IPS DF 4.7 (cell line): ENCODE measurements around the gene RAD50.
"Not testable (repeated sequence)": the region's sequence is repeated elsewhere in the genome, so short reads cannot be mapped to it uniquely, and the experiment has no call there.

Experiments used
- DNase-seq: peaks from one replicate; pipeline ENCODE4 v3.0.0-alpha.2; 2013; ENCODE audit warnings: low spot score; ENCODE audit errors: extremely low read depth

Gene RAD50

DNA sequence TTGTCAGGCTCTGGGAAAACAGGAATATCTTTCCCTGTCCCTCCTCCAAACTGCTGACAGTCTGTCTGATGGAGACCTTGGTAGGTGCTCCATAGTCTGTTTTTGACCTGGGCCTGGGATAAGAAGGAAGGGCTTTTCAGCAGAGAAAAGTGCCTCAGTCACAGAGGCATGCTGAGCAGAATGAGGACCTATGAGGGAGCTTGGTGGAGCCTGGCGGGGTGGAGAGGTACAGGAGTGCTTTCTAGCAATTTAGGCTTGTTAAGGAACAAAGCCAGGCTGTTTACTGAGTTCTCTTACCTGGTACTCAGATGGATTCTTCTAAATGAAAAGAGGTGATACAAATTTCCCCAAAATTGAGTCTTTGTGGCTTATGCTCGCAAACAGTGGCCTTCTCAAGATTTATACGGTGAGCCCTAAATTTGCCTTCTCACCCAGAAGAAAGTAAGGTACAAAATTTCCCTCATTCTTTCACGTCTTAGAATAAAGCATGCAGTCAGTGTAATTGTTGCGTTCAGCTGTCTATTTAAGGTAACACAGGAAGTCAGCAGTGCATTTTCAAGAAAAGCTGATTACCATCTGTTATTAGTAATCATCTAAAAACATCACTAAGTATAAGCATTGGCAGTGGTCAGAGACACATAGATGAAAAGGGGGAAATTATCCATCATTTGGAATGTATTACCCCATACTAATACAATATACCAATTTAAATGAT, 72.6 kb downstream of the RAD50 start:
- DNase-seq, result no peak

DNA sequence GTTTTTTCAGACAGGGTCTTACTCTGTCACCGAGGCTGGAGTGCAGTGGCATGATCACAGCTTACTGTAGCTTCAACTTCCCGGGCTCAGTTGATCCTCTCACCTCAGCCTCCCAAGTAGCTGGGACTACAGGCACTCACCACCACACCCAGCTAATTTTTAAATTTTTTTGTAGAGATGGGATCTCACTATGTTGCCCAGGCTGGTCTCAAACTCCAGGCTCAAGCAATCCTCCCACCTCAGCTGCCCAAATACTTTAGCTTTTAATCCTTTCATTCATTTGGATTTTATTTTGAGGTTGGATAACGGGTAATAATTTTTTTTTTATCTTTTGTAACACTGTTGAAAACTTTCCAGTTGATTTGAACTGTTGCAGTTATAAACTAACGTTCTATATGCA, 76.8 kb downstream of the RAD50 start:
- DNase-seq, result not testable (repeated sequence)

DNA sequence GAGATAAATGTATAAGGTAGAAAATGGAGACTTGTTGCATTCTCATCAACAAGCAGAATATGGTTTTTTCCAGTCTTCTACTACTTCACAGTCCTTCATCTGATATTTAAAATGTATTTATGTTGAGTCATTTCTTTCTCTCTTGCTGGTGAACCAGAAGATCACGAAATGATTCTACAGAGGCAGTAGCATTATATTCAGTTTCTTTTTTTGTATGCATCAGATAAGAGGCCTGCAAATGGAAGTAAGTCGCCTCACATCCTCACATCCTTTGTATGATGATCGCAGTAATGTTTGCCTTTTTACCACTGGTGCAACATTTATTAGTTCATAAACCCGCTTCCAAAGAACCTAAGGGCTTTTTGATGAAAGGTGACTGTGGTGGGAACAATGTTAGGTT, 79.1 kb downstream of the RAD50 start:
- DNase-seq, result no peak

DNA sequence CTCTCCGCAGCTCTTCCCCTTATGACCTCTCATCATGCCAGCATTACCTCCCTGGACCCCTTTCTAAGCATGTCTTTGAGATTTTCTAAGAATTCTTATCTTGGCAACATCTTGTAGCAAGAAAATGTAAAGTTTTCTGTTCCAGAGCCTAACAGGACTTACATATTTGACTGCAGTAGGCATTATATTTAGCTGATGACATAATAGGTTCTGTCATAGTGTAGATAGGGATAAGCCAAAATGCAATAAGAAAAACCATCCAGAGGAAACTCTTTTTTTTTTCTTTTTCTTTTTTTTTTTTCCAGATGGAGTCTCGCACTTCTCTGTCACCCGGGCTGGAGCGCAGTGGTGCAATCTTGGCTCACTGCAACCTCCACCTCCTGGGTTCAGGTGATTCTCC, 80.5 kb downstream of the RAD50 start:
- no peak for DNase-seq

DNA sequence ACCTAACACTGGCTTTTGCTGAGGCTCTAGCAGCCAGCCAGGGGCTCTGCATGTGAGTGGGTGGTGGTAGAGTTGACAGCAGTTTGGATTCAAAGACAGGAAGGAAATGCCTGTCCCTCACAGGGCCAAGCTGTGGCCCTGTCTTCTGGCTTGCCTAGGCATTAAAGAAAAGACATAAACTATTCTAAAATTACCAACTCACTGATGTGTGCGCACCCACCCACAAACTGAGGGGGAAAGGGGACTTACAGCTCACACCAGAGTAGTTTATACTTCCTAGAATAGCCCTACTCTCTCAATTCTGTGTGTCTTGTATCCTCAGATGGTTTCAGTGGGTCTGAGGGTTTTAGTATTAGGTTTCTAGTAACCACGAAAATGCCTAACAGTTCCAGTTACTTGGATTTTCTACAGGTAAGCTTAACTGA, 82.9 kb downstream of the RAD50 start:
- no peak for DNase-seq

DNA sequence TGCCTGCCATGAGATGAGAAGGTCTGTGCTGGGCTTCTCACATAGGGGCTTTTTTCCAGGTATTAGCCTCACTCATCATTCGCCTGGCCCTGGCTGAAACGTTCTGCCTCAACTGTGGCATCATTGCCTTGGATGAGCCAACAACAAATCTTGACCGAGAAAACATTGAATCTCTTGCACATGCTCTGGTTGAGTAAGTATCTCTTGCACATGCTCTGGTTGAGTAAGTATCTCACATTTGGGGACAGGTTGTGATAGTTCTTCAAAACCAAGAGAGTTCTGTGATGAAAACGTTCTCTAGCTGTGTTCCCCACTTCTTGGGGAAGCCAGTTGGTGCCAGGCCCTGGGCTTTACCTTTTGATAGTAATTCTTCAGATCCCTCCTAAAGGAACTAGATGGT, 83.8 kb downstream of the RAD50 start:
- no peak for DNase-seq

DNA sequence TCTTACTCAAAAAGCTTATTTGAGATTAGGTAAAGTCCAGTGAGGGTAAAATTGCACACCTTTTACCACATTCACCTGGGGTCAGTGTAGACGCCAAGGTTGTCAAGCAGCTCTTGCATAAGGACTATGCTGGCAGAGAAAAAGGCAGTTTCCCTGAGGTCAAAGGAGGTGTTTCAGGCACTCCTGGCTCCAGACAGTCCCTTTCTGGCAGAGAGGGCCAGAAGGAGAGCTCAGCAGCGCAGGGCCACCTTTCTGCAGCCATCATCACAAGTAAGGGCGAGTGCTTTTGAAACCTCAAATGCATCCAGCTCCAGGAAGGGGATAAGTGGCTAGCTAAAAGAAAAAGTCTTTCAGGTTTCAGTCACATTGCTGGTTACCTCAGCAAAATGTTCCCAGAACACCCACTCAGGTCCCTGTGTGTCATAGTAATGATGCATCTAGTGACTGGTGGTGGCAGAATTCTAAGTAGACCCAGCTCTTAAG, 84.5 kb downstream of the RAD50 start:
- no peak for DNase-seq

DNA sequence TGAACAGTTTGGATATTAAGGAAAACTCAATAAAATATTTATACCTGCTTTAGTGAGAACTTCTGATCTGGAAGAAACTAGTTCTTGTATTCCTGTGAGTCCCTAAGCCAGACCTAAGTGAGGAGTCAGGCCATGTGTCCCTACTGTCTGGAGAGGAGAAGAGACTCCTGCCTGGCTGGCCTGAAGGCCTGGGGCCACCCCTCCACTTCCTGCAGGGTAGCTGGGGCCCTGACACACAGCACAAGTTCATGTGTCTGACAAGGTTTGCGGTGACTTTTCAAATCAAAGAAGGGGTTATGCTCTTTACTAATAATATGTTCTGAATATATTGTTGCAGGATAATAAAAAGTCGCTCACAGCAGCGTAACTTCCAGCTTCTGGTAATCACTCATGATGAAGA, 85.1 kb downstream of the RAD50 start:
- DNase-seq, result no peak

DNA sequence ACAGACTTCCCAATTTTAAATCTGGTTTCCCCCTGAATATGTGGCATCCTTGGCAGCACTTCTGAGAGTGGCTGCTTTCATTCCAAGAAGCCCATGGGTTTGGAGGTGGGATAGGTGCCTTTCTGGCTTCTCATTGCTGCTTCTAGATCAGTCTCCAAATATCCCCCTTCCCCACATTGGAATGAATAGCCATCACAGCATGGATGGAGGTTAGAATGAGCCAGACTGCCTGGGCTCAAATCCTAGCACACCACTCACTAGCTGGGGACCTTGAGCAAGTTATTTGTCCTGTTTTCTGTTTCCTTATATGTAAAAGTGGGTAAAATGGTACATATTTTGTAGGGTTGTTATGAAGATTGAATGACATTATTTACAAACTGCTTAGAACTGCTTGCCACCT, 87.4 kb downstream of the RAD50 start:
- no peak for DNase-seq

DNA sequence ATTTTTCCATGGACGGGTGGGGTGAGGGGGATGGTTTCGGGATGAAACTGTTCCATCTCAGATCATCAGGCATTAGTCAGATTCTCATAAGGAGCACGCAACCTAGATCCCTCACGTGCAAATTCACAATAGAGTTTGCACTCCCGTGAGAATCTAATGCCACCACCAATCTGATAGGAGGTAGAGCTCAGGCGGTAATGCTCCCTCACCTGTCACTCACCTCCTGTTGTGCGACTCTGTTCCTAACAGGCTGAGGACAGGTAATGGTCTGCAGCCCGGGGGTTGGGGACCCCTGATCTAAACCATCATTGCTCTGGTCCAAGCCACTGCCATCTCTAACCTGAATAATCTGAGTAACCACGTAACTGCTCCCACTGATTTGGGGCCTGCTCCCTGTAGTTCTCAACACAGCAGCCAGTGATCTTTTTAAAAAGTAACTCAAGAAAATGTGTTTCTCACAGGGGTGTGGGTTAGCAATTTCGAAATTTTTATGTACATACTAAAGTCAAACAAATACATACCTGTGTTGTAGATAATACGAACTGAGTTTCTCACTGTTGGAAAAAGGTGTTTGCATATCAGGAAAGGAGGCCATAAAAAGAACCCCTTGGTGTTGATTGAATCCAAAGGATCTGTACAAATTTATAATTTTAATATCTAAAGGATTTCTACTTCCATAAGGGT, 89.9 kb downstream of the RAD50 start:
- no peak for DNase-seq

DNA sequence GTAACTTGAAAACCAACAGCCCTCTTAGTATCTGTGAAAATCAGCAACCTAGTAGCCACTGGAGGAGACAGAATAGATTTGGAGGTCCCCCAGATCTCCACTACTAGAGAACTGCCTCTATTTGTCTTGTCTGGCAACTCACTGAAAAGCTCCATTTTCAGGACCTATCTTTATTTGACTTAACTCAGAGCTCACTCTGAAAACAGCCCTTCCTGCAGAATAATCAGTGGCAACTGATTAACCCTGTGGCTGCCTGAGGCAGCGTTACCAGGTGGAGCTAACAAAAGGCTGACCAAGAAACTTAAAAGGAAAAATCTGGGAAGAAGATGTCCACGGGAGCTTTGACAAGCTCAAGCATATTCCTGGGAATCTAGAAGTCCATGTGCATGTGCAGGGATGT, 90.7 kb downstream of the RAD50 start:
- DNase-seq, result no peak

DNA sequence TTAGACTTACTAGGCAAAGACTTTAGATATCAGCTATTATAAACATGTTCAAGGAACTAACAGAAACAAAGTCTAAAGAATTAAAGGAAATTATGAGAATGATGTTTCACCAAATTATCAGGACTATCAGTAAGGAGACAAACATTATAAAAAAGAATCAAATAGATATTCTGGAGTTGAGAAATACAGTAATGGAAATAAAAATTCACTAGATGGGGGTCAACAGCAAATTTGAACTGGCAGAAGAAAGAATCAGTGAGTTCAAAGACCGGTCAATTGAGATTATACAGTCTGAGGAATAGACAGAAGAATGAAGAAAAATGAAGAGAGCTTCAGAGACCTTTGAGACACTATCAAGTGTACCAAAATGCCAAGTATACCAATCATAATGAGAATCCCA, 91.6 kb downstream of the RAD50 start:
- DNase-seq, result no peak

DNA sequence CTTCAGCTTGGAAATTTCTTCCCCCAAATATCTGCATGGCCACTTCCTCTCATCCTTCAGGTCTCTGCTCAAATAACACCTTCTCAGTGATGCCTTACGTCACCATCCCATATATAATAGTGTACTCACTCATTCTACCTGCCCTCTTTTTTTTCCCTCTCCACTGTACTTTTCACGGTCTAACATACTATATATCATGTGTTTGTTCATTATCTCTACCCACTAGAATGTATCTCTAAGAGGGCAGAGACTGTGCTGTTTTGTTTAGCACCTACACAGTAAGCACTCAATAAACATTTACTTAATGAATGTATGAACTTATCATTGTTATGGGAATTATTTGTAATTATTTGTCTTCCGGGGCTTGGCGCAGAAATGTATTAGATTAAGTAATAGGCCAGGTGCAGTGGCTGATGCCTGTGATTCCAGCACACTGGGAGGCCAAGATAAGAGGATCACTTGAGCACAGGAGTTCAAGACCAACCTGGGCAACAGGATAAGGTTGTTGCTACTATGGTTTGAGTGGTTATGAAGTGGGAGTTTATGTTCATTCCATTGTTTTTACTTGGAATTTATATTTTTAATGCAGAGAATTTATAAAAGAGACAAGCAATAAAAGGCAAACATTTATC, 95.2 kb downstream of the RAD50 start:
- DNase-seq, result no peak

DNA sequence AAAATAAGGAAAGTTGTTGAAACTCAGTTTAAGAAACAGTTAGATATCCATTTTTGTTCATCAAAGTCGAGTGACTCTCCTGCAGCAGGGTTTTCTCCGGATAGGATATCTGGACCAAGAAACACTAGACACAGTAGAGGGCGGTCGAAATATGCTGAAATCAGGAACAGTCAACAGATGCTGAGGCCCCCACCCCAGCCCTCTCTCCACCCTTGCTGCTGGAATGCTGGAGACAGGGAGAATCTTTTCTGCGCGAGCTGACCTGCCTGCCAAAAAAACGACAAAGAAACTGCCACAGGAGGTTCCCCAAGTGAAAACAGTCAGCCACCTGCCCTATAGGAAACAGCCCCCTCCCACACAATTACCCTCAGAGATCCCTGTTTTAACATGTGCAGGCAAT, 96.9 kb downstream of the RAD50 start:
- DNase-seq, result no peak

DNA sequence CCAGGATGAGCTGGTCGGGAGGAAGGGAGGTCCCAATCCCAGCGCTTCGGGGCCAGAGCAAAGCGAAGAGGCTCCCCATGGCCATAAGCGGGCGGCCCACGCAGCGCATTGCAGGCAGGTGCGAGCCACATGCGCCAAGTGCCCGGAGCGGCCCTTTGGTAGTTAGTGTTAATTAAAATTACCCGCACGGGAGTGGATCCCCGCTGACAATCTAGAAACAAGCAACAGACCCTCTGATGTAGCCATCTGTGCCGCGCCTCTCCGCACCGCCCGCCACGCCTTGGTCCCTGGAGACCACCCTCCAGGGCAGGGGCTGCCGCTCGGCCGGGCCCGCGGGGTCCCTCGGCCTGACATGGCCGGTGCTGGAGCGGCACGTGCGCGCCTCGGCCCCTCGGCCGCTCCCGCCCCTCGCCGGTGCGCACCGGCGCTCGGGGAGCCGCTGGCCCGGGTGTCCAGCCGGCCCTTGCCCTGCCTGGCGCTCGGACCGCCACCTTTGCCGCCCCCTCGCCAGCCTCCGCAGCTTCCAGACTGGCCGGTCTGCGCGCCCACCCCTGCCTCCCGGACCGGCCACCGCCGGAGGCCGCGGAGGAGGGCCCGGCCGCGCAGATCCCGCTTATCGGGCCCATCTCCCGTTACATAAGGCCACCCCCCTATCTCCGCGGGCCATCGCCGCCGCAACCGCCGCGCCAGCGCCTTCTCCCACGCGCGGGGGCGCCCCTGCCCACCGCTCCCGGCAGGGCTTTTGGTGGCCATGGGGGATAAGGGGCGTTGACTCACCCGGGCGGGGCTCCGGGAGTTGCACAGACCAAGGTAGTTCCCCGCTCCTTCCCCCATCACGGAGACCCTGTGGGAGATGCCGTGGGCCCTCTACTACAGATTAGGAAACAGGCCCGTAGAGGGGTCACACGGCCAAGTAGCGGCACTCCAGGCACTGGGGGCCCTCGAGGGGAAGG, 99.3 kb downstream of the RAD50 start:
- DNase-seq, result no peak

DNA sequence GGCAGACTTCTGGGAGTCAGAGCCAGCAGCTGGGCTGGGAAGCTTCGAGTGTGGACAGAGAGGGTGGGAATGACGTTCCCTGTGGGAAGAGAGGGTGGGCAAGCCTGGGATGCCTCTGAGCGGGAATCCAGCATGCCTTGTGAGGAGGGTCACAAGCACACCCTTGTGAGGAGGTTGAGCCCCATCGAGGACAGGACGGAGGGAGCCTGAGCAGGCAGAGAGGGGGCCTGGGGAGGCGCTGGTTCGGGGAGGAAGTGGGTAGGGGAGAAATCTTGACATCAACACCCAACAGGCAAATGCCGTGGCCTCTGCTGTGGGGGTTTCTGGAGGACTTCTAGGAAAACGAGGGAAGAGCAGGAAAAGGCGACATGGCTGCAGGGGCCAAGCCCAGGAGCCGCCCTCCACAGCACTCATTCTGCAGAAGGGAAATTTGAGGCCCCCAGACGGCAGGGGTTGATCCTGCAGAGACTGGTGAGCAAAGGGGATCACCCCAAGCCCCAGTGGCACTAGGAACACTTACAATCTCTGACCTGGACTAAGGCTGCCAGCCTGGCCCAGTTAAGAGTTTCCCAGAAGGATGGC, 100.1 kb downstream of the RAD50 start:
- DNase-seq, result no peak

DNA sequence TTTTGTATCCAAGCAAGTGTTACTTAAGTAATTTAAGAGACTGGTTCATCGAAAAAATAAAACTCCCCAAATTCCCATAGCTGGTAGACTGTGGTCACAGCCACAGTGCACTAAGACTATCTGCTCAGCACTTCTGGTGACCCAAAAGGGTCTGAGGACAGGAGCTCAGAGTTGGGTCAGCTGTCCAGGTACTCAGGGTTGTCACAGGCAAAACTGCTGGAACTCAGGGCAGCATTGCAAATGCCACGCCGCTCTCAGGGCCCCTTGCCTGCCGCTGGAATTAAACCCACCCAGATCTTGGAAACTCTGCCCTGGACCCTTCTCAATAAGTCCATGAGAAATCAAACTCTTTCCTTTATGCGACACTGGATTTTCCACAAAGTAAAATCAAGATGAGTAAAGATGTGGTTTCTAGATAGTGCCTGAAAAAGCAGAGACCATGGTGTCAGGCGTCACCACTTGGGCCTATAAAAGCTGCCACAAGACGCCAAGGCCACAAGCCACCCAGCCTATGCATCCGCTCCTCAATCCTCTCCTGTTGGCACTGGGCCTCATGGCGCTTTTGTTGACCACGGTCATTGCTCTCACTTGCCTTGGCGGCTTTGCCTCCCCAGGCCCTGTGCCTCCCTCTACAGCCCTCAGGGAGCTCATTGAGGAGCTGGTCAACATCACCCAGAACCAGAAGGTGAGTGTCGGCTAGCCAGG, 101.1 kb downstream of the RAD50 start, which contains the start of gene IL13:
Gene IL13 (plus strand): TSS at position 498 of the 705 bp plus-strand sequence. CDS start 14 bp downstream, at position 512.
- DNase-seq, result no peak

DNA sequence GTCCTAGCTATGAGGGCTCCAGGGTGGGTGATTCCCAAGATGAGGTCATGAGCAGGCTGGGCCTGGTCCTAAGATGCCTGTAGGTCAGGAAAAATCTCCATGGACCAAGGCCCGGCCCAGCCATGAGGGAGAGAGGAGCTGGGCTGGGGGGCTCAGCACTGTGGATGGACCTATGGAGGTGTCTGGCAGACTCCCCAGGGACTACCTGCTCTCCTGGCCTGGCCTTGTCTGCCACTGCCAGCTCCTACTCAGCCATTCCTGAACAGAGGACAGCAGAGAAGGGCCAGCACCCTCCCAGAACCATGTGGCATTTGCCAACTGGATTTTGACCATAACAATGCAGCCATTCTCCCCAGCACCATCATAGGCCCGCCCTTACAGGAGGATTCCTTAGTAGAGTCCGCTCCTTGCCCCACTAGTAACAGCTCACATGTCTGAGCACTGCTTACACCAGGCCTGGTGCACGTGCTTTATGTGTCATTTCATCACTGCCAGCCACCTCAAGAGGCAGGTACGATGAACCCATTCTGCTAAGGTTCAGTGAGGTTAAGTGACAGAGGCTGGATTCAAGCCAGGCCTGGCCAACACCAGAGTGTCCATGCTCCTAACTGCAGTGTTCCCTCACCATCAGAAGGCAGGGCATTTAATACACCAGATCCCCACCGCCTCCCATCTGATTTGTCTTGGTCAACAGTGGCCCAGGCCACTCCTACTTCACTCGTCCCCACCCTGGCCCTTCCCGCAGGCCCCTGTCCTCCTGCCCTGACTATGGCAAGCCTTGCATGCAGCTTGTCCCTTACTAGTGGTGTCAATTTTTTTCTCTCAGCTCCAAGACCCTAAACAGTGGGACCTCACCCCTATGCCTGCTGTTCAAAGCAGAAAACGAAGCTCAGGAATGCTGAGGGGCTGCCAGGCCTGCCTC, 101.9 kb downstream of the RAD50 start:
- DNase-seq, result no peak
